GM18907 (cell line): ENCODE measurements around the gene AFM.

Experiments used
- ATAC-seq: cut with Tn5 transposase; IDR thresholded peaks from one replicate; pipeline ENCODE4 v1.9.1; 2021; ENCODE audit warnings: mild to moderate bottlenecking, moderate library complexity; ENCODE audit not compliant: unreplicated experiment

AFM gene

GRCh38 chr4:73481358-73481757 is at the start of gene AFM:
AFM (plus strand) TSS chr4:73481745; CDS start chr4:73481776, 31 bp downstream.
- ATAC-seq = no peak

- no peak for ATAC-seq
Observed at GRCh38 chr4:73431813-73432168, 49.8 kb upstream of the AFM start.

GRCh38 chr4:73432169-73433000 is 49.2 kb upstream of the AFM start:
- ATAC-seq = no peak

DNA sequence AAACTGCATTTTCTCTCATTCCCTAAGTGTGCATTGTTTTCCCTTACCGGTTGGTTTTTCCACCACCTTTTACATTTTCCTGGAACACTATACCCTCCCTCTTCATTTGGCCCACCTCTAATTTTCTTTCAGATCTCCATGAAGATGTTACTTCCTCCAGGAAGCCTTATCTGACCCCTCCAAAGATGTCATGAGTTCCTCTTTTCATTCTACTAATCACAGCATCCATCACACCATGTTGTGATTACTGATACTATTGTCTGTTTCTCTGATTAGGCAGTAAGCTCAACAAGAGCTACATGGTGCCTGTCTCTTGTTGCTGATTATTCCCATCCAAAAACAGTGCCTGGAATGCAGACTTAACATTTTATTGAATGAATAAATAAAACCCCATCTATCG is 48.4 kb upstream of the AFM start:
- ATAC-seq = no peak

DNA sequence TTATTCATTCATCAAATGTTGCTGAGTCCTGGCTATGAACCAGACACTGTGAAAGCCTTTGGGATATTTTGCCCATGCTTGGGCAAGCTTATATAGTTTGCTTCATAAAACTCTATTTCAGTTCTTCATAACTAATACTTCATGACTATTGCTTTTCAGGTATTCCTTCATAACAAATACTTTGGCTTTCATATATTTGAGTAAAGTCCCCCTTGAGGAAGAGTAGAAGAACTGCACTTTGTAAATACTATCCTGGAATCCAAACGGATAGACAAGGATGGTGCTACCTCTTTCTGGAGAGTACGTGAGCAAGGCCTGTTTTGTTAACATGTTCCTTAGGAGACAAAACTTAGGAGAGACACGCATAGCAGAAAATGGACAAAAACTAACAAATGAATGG is 47.2 kb upstream of the AFM start:
- ATAC-seq = peak; percentile 78

- ATAC-seq = no peak
Observed at GRCh38 chr4:73435984-73436383, 45.6 kb upstream of the AFM start, which contains the start of gene AFP. AFP (plus strand) TSS chr4:73436221; CDS start chr4:73436263, 42 bp downstream.

DNA sequence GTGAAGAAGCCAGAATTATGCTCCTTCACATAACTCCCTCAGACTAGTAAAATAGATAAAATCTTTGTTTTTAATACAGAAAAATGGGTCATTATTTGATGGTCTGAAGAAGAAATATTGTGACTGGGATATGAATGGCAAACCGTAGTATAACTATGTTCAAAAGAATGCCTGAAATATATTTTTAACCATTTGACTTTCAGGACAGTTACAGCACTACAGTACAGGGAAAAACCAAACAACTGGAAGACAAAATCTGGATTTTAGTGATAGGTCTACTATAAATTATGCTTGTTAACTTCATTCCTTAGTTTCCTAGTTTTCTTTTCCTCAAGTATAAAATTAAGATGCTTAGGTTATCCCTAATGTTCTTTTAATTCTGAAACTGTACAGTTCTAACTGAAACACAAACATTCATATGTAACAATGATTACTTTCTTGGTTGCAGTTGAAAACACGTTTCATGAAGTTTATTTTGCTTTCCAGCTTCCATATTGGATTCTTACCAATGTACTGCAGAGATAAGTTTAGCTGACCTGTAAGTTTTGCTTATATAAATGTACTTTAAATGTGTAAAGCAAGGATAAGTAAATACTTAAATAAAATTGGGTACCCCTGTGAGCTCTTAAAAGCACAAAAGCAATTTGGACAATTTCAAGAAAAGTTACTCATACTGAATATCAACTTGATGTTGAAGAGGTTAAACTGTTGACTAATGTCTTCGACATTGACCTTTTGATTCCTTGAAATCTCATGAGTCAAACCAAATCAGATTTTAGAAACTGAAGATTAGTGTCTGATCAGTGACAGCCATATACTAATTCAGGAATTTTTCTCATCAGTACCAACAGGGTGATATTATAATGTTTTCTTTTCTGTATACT is 44.6 kb upstream of the AFM start:
- no peak for ATAC-seq

- ATAC-seq = no peak
Observed at GRCh38 chr4:73437558-73437956, 44.0 kb upstream of the AFM start.

DNA sequence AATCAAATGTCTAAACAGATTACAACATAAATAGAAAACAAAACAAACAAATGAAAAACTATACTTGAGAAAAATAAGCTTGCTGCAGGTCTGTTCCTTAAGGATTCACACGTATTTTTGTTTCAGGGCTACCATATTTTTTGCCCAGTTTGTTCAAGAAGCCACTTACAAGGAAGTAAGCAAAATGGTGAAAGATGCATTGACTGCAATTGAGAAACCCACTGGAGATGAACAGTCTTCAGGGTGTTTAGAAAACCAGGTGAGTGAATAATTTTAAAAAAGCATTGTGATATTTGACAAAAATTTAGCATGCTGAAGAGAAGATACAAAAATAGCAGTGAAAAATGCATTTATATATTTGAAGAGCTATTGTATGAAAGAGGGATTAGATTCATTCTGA is 43.5 kb upstream of the AFM start:
- no peak for ATAC-seq

GRCh38 chr4:73438582-73439215 is 42.8 kb upstream of the AFM start:
- ATAC-seq = no peak

DNA sequence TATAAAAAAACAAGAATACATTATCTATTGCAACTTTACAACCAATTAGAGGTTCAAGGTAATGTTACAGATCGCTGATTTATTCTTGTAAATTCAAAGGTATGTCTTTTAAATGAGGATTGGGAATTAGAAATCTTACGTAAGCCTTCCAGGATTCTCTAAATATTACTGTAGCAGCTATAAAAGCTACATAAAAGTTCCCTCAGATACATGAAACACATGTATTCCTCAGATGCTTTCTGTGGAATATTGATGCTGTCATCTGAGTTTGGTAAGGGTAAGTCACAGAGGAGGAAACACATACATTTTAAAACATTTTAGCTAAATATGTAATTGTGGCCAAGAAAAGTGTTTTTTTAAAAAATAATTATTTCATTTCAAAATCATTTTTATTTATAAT is 42.1 kb upstream of the AFM start:
- ATAC-seq = no peak

DNA sequence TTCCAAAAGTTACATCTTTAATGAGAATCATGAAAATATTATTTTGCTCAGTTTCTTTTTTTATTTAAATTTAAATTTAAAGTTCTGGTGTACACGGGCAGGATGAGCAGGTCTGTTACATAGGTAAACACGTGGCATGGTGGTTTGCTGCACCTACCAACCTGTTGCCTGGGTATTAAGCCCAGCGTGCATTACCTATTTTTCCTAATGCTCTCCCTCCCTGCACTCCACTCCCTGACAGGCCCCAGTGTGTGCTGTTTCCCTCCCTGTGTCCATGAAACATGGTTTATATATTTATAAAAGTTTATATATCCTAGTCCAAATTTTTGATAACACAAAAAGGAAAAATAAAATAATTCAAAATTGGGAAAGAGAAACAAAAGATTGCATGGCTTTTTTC is 41.6 kb upstream of the AFM start:
- ATAC-seq = no peak

- ATAC-seq = no peak
Observed at GRCh38 chr4:73440653-73441052, 40.9 kb upstream of the AFM start.

DNA sequence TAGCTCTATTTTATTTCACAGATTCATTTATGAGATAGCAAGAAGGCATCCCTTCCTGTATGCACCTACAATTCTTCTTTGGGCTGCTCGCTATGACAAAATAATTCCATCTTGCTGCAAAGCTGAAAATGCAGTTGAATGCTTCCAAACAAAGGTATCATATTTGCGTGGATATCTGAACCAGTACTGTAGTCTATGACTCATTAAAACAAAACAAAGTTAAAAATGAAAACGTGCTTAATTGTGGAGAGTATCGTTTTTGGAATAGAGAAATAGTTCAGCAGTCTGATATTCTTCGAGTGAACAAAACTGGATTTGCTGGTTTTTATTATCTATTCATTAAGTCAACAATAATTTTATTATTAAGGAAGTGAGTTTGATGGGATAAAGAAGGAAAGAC is 39.3 kb upstream of the AFM start:
- ATAC-seq = no peak

GRCh38 chr4:73443224-73443623 is 38.3 kb upstream of the AFM start:
- ATAC-seq = no peak

DNA sequence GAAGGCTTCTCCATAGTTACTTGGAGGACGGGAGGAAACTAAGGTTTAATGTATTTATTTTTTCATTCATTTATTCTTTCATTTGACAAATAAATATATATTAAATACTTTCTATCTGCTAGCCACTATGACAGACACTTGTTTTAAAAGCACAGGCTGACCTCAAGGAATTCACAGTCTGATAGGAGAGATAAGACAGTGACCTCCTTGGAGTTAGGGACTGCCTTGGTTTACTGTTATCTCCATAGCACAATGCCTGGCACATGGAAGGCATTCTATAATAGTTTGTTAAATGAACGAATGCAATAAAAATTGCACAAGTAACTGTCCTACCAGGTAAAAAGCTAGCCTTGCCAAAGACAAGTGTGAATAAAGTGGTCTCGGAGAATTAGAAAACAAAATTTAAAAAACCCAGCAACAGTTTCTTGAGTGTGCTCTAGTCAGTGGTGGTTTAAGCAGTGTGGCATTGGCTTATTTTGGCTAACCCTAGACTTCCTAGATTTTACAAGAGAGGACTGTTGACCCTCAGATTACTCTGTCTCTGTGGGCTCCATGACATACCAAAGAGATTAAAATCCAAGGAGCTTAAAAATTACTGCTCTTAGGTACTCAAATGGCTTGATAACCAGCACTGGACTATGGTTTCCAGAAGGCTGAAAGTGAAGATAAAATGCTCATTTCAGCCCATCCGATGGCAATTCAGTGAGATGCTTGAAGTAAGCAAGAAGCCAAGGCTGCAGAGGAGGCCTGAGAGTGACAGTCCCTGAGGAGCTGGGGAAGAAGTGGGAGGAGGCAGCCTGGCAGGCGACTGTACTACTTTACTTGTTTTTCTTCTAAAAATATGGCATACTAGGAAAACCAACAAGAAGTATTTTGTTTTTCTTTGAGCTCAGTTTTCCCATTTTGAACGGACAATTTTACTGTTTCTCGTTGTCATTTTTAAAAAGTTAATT is 35.9 kb upstream of the AFM start:
- ATAC-seq = no peak

DNA sequence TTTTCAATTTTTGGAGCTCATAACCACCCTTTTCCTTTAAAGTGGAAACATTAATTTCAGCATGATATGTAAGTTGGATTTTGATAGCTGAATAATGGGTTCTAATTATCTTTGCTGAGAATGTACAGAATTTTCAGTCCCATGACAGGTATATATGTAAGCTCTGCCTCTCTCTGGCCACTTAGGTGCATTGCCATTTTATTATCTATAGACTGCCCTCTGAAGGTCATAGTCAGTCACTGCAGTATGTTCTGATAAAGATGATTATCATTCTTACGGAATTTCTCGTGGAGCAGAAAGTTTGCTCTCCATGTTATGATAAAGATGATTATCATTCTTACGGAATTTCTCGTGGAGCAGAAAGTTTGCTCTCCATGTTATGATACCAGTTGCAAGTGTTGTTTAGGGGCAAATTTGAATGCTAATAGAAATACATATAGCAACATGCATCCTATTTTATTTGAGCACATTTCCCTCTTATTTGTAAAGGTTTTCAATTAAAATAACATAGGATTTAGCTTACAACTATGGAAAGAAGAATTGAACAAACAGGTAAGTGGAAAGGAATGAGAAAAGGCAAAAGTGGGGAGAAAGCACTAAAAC is 35.1 kb upstream of the AFM start:
- ATAC-seq = peak; percentile 100

DNA sequence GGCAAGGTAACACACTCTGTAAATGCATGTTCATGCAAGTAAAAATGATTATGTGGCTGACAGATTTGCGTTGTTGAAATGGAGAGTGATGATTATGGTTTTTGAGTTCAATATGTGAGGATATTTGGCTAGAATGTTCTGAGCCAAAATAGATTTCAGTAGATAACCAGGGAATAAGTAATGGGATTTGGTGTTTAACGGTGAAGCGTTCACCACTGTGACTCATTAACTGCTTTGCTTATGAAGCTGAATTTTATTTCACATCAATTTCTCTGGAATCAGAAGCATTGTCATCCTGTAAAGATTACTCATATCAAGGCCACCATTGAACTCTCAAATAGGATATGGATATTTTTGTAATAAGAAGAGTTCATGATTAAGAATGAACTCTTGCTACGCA is 33.9 kb upstream of the AFM start:
- no peak for ATAC-seq

GRCh38 chr4:73448448-73449203 is 32.9 kb upstream of the AFM start:
- no peak for ATAC-seq
